RPMI8226 (cell line): ENCODE data around the gene GPR87.

Experiments
- DNase-seq: peaks from one replicate; pipeline ENCODE4 v3.0.0-alpha.2; 2015

Gene GPR87

DNA sequence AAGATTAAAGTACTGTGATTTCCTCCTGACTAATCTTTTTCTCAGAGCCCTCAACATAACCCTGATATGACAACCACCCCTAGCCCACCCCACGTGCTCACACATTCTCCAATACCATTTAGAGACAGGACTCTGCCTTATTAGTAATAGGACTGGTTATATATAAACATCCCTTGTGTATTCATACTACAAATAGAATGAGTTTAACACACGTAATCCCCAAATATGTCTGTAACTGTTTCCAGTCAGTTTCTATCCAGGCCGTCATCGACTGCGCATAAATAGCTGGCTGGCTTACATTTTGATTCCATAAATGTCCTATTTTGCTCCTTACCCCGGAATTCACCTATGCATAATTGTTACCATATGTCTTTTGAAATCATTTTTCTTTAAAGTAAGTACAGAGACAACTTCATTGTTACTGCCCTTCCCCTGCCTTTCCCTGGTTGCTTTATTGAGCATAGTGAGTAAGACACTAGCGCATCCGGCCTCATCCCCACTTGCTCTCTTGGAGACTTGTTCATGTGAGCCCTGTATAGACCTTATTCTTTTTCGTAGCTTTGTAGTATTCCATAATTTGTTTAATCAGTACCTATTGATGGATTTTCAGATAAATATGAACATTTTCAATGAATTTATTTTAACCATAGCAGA is 34.8 kb downstream of the GPR87 start:
- no peak for DNase-seq

DNA sequence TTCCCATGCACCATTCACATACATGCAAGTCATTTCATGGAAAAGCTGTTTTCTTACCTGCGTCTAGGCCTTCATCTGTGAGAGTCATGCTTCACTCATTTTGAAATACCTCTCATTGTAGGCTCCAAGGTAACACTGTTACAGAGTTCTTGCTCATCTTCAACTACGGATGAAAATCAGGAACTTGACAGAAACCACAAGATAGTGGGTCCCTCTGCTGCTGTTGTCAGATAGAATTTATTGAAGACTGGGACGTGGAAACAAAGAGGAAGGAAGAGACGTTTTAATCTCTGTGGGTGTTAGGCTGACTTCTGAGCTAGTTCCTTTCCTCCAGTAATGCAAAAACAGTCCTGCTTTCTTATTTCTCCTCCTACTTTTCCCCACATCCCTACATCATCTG is 38.4 kb downstream of the GPR87 start, which contains the start of gene P2RY14:
Gene P2RY14 (minus strand): TSS at position 313 of the 400 bp plus-strand sequence. CDS start 64,226 bp downstream, outside the sequence.
- DNase-seq = no peak

DNA sequence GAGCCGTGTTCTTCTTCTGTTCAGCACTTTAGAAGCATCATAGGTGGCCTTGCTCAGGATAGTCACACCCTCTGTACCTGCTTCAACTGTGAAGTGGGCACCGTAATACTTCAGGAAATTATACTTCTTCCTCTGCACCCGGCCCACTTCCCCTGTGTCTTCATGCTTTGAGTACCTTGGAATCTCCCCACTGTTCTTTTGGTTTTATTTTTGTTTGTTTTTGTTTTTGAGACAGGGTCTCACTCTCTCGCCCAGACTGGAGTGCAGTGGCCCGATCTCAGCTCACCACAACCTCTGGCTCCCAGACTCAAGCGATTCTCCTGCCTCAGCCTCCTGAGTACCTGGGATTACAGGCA is 40.0 kb downstream of the GPR87 start:
- no peak for DNase-seq

- no peak for DNase-seq
Measured at GRCh38 chr3:151276038-151276686, 40.5 kb downstream of the GPR87 start.

- no peak for DNase-seq
Measured at GRCh38 chr3:151275091-151275490, 41.5 kb downstream of the GPR87 start.

GRCh38 chr3:151269631-151270030 is 47.0 kb downstream of the GPR87 start:
- DNase-seq = no peak

DNA sequence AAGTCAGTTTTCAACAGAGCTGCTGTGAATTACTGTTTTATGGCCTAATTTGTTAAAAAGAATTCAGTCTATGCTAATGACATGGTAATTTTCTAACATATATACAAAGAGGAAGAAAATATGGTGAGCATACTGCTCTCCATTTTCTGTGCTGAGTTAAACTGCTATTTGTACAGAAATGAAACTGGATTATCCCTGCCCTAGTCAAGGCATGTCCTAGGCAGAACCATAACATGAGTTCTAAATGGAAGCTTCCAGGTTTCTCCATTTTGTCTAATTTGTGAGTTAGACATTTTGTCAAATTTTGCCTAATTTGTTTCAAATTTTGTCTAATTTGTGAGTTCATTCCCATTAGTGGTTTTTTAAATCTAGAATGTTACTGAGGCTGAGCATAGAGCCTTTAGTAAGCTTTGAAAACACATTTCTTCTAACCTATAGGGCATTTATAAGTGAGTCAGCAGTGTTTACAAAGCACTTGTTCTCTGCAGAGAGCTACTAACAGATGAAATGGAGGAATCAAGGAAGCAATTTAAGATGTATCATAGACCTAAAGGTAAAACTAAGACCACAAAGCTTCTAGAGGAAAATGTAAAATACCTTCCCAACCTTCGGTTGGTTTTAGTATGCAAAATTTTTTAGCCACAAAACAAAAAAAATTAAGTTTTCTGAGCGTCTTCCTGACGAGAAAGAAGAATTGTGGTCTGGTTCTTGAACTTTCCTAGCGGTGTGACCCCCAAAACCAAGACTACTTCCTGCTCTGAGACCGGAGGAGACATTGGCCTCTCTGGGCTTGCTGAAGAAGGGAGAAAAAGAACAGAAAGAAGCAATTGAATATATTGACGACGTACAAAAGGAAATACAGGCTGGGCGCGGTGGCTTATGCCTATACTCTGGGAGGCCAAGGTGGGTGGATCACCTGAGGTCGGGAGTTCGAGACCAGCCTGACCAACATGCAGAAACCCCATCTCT is 48.1 kb downstream of the GPR87 start:
- DNase-seq = no peak

DNA sequence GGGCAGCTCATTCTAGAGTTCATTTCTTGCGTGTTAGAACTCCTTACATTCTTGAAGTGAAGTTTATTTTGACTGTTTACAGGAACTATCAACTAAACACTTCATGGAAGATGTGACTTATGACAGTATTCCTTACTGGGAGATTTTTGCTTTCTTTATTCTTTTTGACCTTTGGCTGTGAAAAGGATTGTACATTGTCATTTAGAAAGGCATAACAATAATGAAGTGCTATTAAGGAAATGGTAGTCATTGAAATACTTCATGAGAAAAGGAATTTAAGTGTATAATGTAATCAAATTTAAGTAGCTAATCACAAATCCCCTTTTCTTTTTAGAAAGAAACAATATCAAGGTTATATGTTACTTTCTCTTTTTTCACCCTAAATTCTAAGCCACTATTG is 49.6 kb downstream of the GPR87 start:
- no peak for DNase-seq

DNA sequence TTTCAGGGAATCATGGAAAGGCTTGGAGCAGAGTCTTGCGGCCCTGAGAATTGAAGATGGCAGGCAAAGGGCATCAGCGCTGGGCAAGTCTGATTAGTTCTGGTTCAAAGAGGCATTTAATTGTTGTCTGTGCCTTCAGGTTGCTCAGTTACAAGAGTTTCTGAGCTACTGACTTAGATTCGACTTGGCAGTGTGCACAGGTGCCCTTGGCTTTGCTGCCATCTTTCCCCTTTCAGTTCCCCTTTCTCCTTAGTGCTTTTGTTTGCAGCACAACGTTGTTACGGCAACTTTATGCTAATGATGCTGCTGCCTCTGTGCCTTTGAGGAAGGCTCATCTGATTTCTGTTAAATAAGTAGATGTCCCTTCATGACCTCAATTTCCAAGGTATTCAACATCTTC is 50.8 kb downstream of the GPR87 start:
- peak; percentile 97 for DNase-seq

GRCh38 chr3:151265166-151265565 is 51.5 kb downstream of the GPR87 start:
- DNase-seq = no peak

GRCh38 chr3:151264605-151265004 is 52.0 kb downstream of the GPR87 start:
- DNase-seq = no peak

GRCh38 chr3:151262871-151263525 is 53.6 kb downstream of the GPR87 start:
- DNase-seq = no peak

GRCh38 chr3:151259664-151260063 is 57.0 kb downstream of the GPR87 start:
- DNase-seq = no peak

GRCh38 chr3:151256749-151257148 is 59.9 kb downstream of the GPR87 start:
- DNase-seq = no peak

- no peak for DNase-seq
Measured at GRCh38 chr3:151248772-151249337, 67.8 kb downstream of the GPR87 start.
